ENCODE measurements around the gene MTOR.

MTOR gene

GRCh38 chr1:11211925-11212587 is 50.3 kb downstream of the MTOR start:
- H3K4me3 ChIP-seq = no peak overlapping the region
- peaks cover 70 to 96% (median 90%) of the 10 kb centered on the region in 3 donors for H3K36me3 ChIP-seq
- peaks cover 0 to 17% (median 2%) of the 10 kb centered on the region in 4 donors for H3K4me1 ChIP-seq
- TF ChIP-seq CTCF (IDR thresholded peaks at IDR 0.05) = no peak
- H3K9me3 ChIP-seq = no peaks in the 10 kb centered on the region
- intact Hi-C loops (cut with DNase I; ENCODE audit: low total_unique reads) = no loop called here
- H3K27ac ChIP-seq = no peak overlapping the region
- no peaks in the 10 kb centered on the region for H3K27me3 ChIP-seq
- no peak for DNase-seq

- H3K9me3 ChIP-seq = no peaks in the 10 kb centered on the region
- no peak for DNase-seq
- intact Hi-C loops (cut with DNase I; ENCODE audit: low total_unique reads) = no loop called here
- TF ChIP-seq CTCF (IDR thresholded peaks at IDR 0.05) = no peak
- no peak overlapping the region for H3K4me3 ChIP-seq
- peaks cover 65 to 96% (median 85%) of the 10 kb centered on the region in 3 donors for H3K36me3 ChIP-seq
- no peak overlapping the region for H3K27ac ChIP-seq
- H3K4me1 ChIP-seq = peaks cover 0 to 18% (median 2%) of the 10 kb centered on the region in 4 donors
- H3K27me3 ChIP-seq = no peaks in the 10 kb centered on the region
Observed at GRCh38 chr1:11211461-11211860, 50.9 kb downstream of the MTOR start.

- Histone ChIP-seq H3K9me3 (no peaks in the 10 kb centered on the region), H3K27me3 (no peaks in the 10 kb centered on the region), H3K4me1 (peaks cover 0 to 18% (median 2%) of the 10 kb centered on the region in 4 donors), H3K27ac (peak overlapping the region; percentile 29 to 40), H3K4me3 (no peak overlapping the region), H3K36me3 (peaks cover 71 to 98% (median 84%) of the 10 kb centered on the region in 3 donors)
- no peak for TF ChIP-seq CTCF (IDR thresholded peaks at IDR 0.05)
- intact Hi-C loops (cut with DNase I; ENCODE audit: low total_unique reads) = no loop called here
- DNase-seq = peak; percentile 82 to 83
Observed at GRCh38 chr1:11207898-11208611, 54.3 kb downstream of the MTOR start.

GRCh38 chr1:11204396-11205190 is 57.8 kb downstream of the MTOR start:
- Histone ChIP-seq H3K4me3 (no peak overlapping the region), H3K27me3 (no peaks in the 10 kb centered on the region), H3K27ac (no peak overlapping the region), H3K9me3 (no peaks in the 10 kb centered on the region), H3K36me3 (peaks cover 60 to 93% (median 73%) of the 10 kb centered on the region in 3 donors), H3K4me1 (peaks cover 0 to 18% (median 2%) of the 10 kb centered on the region in 4 donors)
- DNase-seq = no peak
- intact Hi-C loops (cut with DNase I; ENCODE audit: low total_unique reads) = no loop called here
- TF ChIP-seq CTCF (IDR thresholded peaks at IDR 0.05) = no peak

- H3K27me3 ChIP-seq = no peaks in the 10 kb centered on the region
- H3K36me3 ChIP-seq = peaks cover 76 to 95% (median 78%) of the 10 kb centered on the region in 3 donors
- intact Hi-C loops (cut with DNase I; ENCODE audit: low total_unique reads) = no loop called here
- no peak overlapping the region for H3K27ac ChIP-seq
- H3K4me3 ChIP-seq = no peak overlapping the region
- no peak for DNase-seq
- H3K9me3 ChIP-seq = no peaks in the 10 kb centered on the region
- no peak for TF ChIP-seq CTCF (IDR thresholded peaks at IDR 0.05)
- H3K4me1 ChIP-seq = no peaks in the 10 kb centered on the region
Observed at GRCh38 chr1:11198851-11199594, 63.3 kb downstream of the MTOR start.
